ENCODE results near the gene EPB41L5. TPM values are rescaled to one million over a fixed set of nuclear protein-coding genes. Genes with fewer than 3 reads are reported as not detected.

EPB41L5 gene
- total and polyA plus RNA-seq, 9 of the 15 experiments (the other 6 are each of a cell fraction or from before 2014, with no cell fraction given) = 2.3 to 14.1 (median 8.2) TPM

- no peaks in the 10 kb centered on the region for H3K9me3 ChIP-seq (replicated peaks; ENCODE audit: control insufficient read depth, insufficient read depth, low read depth, low read length)
- TF ChIP-seq ARID2 (IDR thresholded peaks at IDR 0.05) = no peak
- no peak for TF ChIP-seq ETV6 (IDR thresholded peaks at IDR 0.05; ENCODE audit: borderline replicate concordance in 1 of 2, low read depth in 2 of 2, low read length in 1 of 2)
- no peak for TF ChIP-seq ETV6 (CRISPR knock-in tag; IDR thresholded peaks at IDR 0.05; ENCODE audit: borderline replicate concordance)
- TF ChIP-seq CREB1 (IDR thresholded peaks at IDR 0.05) = no peak
- no peak for TF ChIP-seq CREB1 (CRISPR knock-in tag; IDR thresholded peaks at IDR 0.05)
- no peak for TF ChIP-seq ZNF77 (CRISPR knock-in tag; IDR thresholded peaks at IDR 0.05)
- TF ChIP-seq ZZZ3 (IDR thresholded peaks at IDR 0.05) = no peak
- TF ChIP-seq TARDBP (IDR thresholded peaks at IDR 0.05) = no peak
- no peak for TF ChIP-seq ARID4B (CRISPR knock-in tag; IDR thresholded peaks at IDR 0.05)
- TF ChIP-seq ILF3 (IDR thresholded peaks at IDR 0.05; ENCODE audit: borderline replicate concordance) = no peak
- no peak for TF ChIP-seq C11orf30 (IDR thresholded peaks at IDR 0.05; ENCODE audit: low read depth)
- TF ChIP-seq ZNF75A (CRISPR knock-in tag; IDR thresholded peaks at IDR 0.05) = no peak
- no peak for TF ChIP-seq TCF7L2 (IDR thresholded peaks at IDR 0.05; ENCODE audit: low read depth, low read length)
- TF ChIP-seq TRIM25 (IDR thresholded peaks at IDR 0.05; ENCODE audit: borderline replicate concordance) = no peak
- TF ChIP-seq STAG1 (CRISPR knock-in tag; IDR thresholded peaks at IDR 0.05; ENCODE audit: borderline replicate concordance) = no peak
- no peak for TF ChIP-seq ASH1L (IDR thresholded peaks at IDR 0.05; ENCODE audit: borderline replicate concordance, low read depth, partially characterized antibody)
- no peak for TF ChIP-seq NCOR1 (IDR thresholded peaks at IDR 0.05)
- TF ChIP-seq SLC30A9 (CRISPR knock-in tag; IDR thresholded peaks at IDR 0.05) = no peak
Observed at GRCh38 chr2:120111193-120111592, 98.3 kb downstream of the EPB41L5 start.

More at GRCh38 chr2:120111193-120111592, 98.3 kb downstream of the EPB41L5 start:
- no peak overlapping the region for H3K9ac ChIP-seq (ENCODE audit: insufficient read depth in 1 of 2, low read depth in 2 of 2, low read length in 2 of 2)
- no peaks in the 10 kb centered on the region for H3K9me1 ChIP-seq (ENCODE audit: control insufficient read depth, insufficient read depth, low read length)
- H3K27me3 ChIP-seq (ENCODE audit: control insufficient read depth in 2 of 2, insufficient read depth in 2 of 2, low read length in 2 of 2) = 0 out of 5 replicates have a peak, but pooled peaks cover 0 to 2% of the 10 kb centered on the region in 2 experiments
- H3K4me2 ChIP-seq (ENCODE audit: insufficient read depth, low read length) = no peak overlapping the region
- H3K4me3 ChIP-seq = no peak overlapping the region
- no peak for DNase-seq (ENCODE audit: extremely low read depth in 1 of 4, low spot score in 3 of 4)
- H3K27ac ChIP-seq (ENCODE audit: extremely low read depth, low read depth, low read length) = no peak overlapping the region
- no peak for FAIRE-seq
- ChIA-PET POLR2A (no interaction called here), CTCF (ENCODE audit: low intra/inter-chr PET ratio) (interaction anchor here (1.4 kb wide), 1 partner anchor 201 kb away, joined by 4 read pairs; no protein-coding TSS in a partner anchor)
- WGBS (ENCODE audit: insufficient coverage, low coverage, missing lambda C conversion rate) = 8% methylated on average over 5 of the region's 5 CpGs
- in situ Hi-C loops (cut with MboI) = loop anchor here (10.0 kb wide), 1 partner anchor 204 kb away; no protein-coding TSS in a partner anchor
- intact Hi-C loops (cut with micrococcal nuclease) = loop anchor here (5.0 kb wide), 2 partner anchors 201 to 359 kb away; no protein-coding TSS in a partner anchor
- H2AFZ ChIP-seq (ENCODE audit: low read depth, low read length) = no peak overlapping the region
- 0 out of 2 replicates have a peak, but pooled peaks cover 3% of the 10 kb centered on the region for H4K20me1 ChIP-seq (replicated peaks; ENCODE audit: control insufficient read depth, insufficient read depth, low read length)
- H3K79me2 ChIP-seq (ENCODE audit: control insufficient read depth, insufficient read depth, low read length) = no peaks in the 10 kb centered on the region
- no peaks in the 10 kb centered on the region for H3K36me3 ChIP-seq (ENCODE audit: control insufficient read depth, insufficient read depth, low read length)
- BruUV-seq (replicated peaks) = no TSS peak
- no peak for ATAC-seq
- no peaks in the 10 kb centered on the region; a peak in 1 of 5 replicates for H3K4me1 ChIP-seq (replicated peaks in 1 of 2; ENCODE audit: control insufficient read depth in 2 of 2, insufficient read depth in 2 of 2, low read length in 2 of 2)
